HG03175 (cell line): ENCODE measurements around the gene C6orf118.

Experiments used
- ATAC-seq: cut with Tn5 transposase; IDR thresholded peaks from one replicate; pipeline ENCODE4 v1.9.1; 2021; ENCODE audit warnings: mild to moderate bottlenecking, moderate library complexity; ENCODE audit not compliant: unreplicated experiment

Gene C6orf118

GRCh38 chr6:165245287-165245686, 64.1 kb downstream of the C6orf118 start:
- no peak for ATAC-seq

- ATAC-seq = no peak
Measured at GRCh38 chr6:165244524-165245247, 64.7 kb downstream of the C6orf118 start.

GRCh38 chr6:165243801-165244200, 65.6 kb downstream of the C6orf118 start:
- ATAC-seq = no peak

DNA sequence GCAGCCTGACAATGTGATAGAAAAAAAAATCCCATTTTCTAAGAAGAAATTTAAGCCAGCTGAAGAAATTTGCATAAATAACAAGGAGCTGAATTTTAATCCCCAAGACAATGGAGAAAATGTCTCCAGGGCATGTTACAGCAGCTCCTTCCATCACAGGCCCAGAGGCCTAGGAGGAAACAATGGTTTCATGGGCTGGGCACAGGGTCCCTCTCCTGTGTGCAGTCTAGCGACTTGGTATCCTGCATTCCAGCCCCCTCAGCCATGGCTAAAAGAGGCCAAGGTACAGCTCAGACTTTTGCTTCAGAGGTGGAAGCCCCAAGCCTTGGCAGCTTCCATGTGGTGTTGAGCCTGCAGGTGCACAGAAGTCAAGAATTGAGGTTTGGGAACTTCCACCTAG, 73.1 kb downstream of the C6orf118 start:
- ATAC-seq = no peak

DNA sequence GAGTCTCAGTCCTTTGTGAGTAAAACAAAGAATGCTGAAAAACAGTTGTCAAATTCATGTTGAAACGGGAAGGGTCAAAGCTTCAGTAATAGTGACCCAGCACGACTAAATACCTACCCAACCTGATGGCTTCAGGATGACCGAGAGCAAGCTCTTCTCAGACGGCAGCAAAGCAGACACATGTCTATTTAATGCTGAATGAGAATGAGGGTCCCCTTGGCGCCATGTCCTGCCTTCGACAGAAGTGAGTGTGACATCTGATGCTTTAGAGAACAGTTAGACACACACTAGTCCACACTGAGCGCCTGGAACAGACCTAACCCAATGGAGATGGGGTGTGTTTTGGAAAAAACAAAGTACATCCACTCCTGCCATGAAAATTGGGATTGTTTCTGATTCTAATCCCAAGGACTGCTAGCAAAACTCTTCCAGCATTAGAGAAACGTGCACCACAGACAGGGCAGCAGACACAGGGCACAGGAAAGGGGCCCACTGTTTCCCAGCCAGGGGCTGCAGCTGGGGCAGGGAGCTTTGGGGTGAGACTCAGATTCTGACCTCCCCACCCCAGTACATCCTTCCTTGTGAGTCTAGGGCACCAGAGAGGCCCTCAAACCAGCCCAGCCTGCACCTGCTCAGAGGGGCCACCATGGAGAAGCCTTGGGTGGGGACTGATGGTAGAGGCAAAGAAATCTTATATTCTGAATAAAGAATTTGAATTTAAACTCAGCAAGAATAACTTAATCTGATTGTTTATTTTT, 76.5 kb downstream of the C6orf118 start:
- no peak for ATAC-seq

DNA sequence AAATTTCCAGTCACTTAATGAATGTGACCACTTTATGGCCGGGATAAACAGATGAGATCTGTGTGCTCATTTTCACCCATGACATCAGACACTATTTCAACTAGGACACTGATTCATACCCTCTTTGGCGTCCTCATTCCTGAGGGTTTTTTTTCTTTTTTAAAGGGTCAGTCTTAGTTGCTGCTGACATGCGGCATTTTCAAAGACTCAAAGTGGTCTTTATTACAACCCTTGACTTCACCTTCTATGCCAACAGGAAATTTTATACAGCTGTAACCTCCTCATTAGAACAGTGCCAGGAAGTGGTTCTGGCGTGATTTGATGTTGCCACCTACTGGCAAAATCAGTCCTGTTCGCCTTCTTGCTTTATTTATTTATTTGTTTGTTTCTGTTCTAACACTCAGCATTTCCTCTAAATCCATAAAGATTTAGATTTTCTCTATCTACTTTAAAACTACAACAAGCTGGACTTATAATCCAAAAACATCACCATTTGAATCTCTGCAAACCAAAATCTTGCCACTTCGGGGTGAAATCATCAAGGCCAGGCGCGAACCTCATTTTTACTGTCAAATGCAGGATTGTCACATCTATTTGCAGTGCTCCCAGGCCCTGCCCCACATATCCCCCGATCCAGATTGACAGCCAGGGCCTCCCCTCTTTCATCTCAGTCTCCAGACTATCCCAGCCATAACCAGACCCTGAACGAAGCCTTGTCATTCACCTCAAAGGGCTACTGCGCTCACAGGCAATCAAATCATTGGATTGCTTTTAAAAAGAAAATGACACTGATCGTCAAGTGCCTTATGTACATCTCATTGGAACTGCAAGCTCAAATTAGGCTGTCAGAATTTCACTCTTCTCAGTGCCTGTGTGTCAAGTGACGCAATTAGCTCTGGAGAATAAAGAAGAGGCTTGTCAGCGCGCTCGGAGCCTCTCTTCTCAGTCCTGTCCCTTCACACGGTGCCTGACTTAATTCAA, 77.5 kb downstream of the C6orf118 start:
- ATAC-seq = no peak

DNA sequence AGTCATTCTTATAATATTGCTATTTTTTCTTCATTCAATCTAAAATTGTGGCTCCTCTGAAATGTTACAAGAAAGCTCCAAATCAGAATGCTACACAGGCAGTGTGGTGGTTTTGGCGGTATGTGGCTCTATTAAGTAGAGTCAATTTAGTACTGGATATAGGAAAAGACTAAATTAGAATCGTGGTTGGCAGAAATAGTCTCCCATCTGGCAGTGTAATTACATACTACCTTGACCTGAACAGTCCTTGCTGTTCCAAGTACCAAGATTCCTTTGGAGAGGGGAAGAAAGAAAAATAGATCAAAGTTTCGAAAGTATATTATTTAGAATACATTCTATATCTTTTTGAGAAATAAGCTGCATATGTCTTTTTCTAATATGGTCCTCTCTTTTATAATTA, 78.2 kb downstream of the C6orf118 start:
- no peak for ATAC-seq
